HCT116 (cell line): Measurements from ENCODE around the gene ALMS1. TPM values are rescaled to one million over a fixed set of nuclear protein-coding genes. Genes with fewer than 3 reads are reported as not detected.

Experiments
- ATAC-seq: fragments of 200-7000 bp; cut with Tn5 transposase; 2 replicates; pipeline ENCODE4 v1.9.1; 2020; ENCODE audit warnings: mild to moderate bottlenecking, moderate library complexity
- BruUV-seq: library from RNA; stranded (reverse); fragments of 400-500 nt; replicated peaks from 2 replicates; lab custom pipeline; 2021; lab: Mats Ljungman, UMichigan
- CTCF ChIA-PET: fragments of 300-600 bp; sonication (Branson Sonifier 250); formaldehyde crosslinking; loops from one replicate; lab custom pipeline; 2021; ENCODE audit warnings: antibody characterized with exemption; lab: Charles Lee
- POLR2A ChIA-PET: fragments of 300-600, 350-600 bp; sonication (Branson Sonifier 250); formaldehyde crosslinking; loops from one replicate; lab custom pipeline; 2021; ENCODE audit warnings: antibody characterized with exemption; lab: Charles Lee
- RAD21 ChIA-PET, 2 experiments: fragments of 300-600 bp; sonication (Branson Sonifier 250); formaldehyde crosslinking; loops; one replicate each; lab custom pipeline; 2023; ENCODE audit warnings: low total read pairs in 2 of 2; ENCODE audit not compliant: uncharacterized antibody in 2 of 2, unreplicated experiment in 2 of 2, low non-redundant PET in 1 of 2; lab: Charles Lee
- DNase-seq: peaks from one replicate; pipeline ENCODE4 v3.0.0-alpha.2; 2010; ENCODE audit warnings: low read depth, low spot score
- H2AFZ ChIP-seq: fragments of 200-600 bp; shearing (Covaris generic), sonication (generic); 2 replicates; pipeline ENCODE4 v1.6.1; 2017; ENCODE audit warnings: low read depth, mixed run types, mixed read lengths, antibody characterized with exemption, low read length; ENCODE audit not compliant: poor library complexity, severe bottlenecking
- H3K27ac ChIP-seq: 2 replicates; pipeline ENCODE4 v1.5.1; 2012; ENCODE audit warnings: low read depth, low read length
- H3K27me3 ChIP-seq: fragments of 200-600 bp; sonication (generic); 2 replicates; pipeline ENCODE4 v1.6.1; 2016; ENCODE audit warnings: mixed run types, low read length, mixed read lengths; ENCODE audit not compliant: insufficient read depth
- H3K36me3 ChIP-seq, 2 experiments: fragments of 200-500 bp in 1 of 2; fragments of 200-600 bp in 1 of 2; sonication (Bioruptor generic) in 1 of 2; sonication (generic) in 1 of 2; 2 replicates each; pipeline versions ENCODE4 v1.5.1 to v1.6.1; 2014 to 2016; ENCODE audit warnings: low read length in 2 of 2, inconsistent platforms in 1 of 2, mixed read lengths in 1 of 2, mixed run types in 1 of 2; ENCODE audit not compliant: insufficient read depth in 2 of 2, control insufficient read depth in 1 of 2
- H3K4me1 ChIP-seq, 2 experiments: fragments of 200-600 bp in 1 of 2; sonication (generic) in 1 of 2; 2 replicates each; pipeline versions ENCODE4 v1.5.1 to v1.6.1; 2012 to 2017; ENCODE audit warnings: low read length in 2 of 2, inconsistent platforms in 1 of 2, mild to moderate bottlenecking in 1 of 2, mixed read lengths in 1 of 2, mixed run types in 1 of 2, moderate library complexity in 1 of 2; ENCODE audit not compliant: insufficient read depth in 2 of 2, control insufficient read depth in 1 of 2
- H3K4me2 ChIP-seq: fragments of 200-600 bp; sonication (generic); 2 replicates; pipeline ENCODE4 v1.6.1; 2017; ENCODE audit warnings: mixed run types, low read length, mixed read lengths
- H3K4me3 ChIP-seq, 2 experiments: fragments of 200-600 bp in 1 of 2; sonication (generic) in 1 of 2; replicated peaks in 1 of 2; 2 replicates each; pipeline ENCODE4 v1.5.1; 2011 to 2016; ENCODE audit warnings: low read length in 2 of 2, control low read depth in 1 of 2, low read depth in 1 of 2, mild to moderate bottlenecking in 1 of 2, mixed read lengths in 1 of 2, mixed run types in 1 of 2
- H3K79me2 ChIP-seq: fragments of 200-600 bp; sonication (generic); 2 replicates; pipeline ENCODE4 v1.6.1; 2017; ENCODE audit warnings: mild to moderate bottlenecking, mixed run types, low read length, moderate library complexity, mixed read lengths; ENCODE audit not compliant: insufficient read depth
- H3K9ac ChIP-seq: fragments of 200-600 bp; sonication (generic); 2 replicates; pipeline ENCODE4 v1.6.1; 2016; ENCODE audit warnings: low read length, mixed read lengths
- H3K9me2 ChIP-seq: fragments of 200-600 bp; sonication (generic), shearing (Covaris generic); 2 replicates; pipeline ENCODE4 v1.6.1; 2017; ENCODE audit warnings: mixed run types, mild to moderate bottlenecking, moderate library complexity; ENCODE audit not compliant: insufficient read depth
- H3K9me3 ChIP-seq, 2 experiments: fragments of 200-500 bp in 1 of 2; fragments of 200-600 bp in 1 of 2; sonication (Bioruptor generic) in 1 of 2; sonication (generic) in 1 of 2; 2 replicates each; pipeline ENCODE4 v1.6.1; 2014 to 2017; ENCODE audit warnings: low read length in 2 of 2, mixed read lengths in 2 of 2, inconsistent platforms in 1 of 2, low read depth in 1 of 2, mild to moderate bottlenecking in 1 of 2, mixed run types in 1 of 2, moderate library complexity in 1 of 2; ENCODE audit not compliant: control insufficient read depth in 1 of 2, insufficient read depth in 1 of 2
- H4K20me1 ChIP-seq: fragments of 200-600 bp; sonication (generic), shearing (Covaris generic); 2 replicates; pipeline ENCODE4 v1.6.1; 2017; ENCODE audit warnings: mixed run types, mild to moderate bottlenecking, moderate library complexity; ENCODE audit not compliant: insufficient read depth
- CBX3 ChIP-seq: IDR thresholded peaks from 2 replicates; pipeline ENCODE4 v1.6.1; 2012; ENCODE audit warnings: low read depth
- CEBPB ChIP-seq: IDR thresholded peaks from 2 replicates; pipeline ENCODE4 v1.6.1; 2012; ENCODE audit warnings: low read depth
- EGR1 ChIP-seq: IDR thresholded peaks from 2 replicates; pipeline ENCODE4 v1.6.1; 2012; ENCODE audit warnings: low read depth
- ELF1 ChIP-seq: IDR thresholded peaks from 2 replicates; pipeline ENCODE4 v1.6.1; 2012; ENCODE audit warnings: low read depth, borderline replicate concordance
- EZH2phosphoT487 ChIP-seq: fragments of 200-600 bp; IDR thresholded peaks from 2 replicates; pipeline ENCODE4 v1.6.1; 2018; ENCODE audit warnings: antibody characterized with exemption, borderline replicate concordance
- POLR2A ChIP-seq: IDR thresholded peaks from 2 replicates; pipeline ENCODE4 v1.7.0; 2011; ENCODE audit warnings: borderline replicate concordance; ENCODE audit not compliant: insufficient read depth, insufficient read length; ENCODE audit errors: extremely low read depth
- RAD21 ChIP-seq: IDR thresholded peaks from 2 replicates; pipeline ENCODE4 v1.6.1; 2012; ENCODE audit warnings: low read depth, mild to moderate bottlenecking
- SIN3A ChIP-seq: IDR thresholded peaks from 2 replicates; pipeline ENCODE4 v1.6.1; 2012; ENCODE audit warnings: low read depth
- SP1 ChIP-seq: IDR thresholded peaks from 2 replicates; pipeline ENCODE4 v1.6.1; 2012; ENCODE audit warnings: low read depth
- ZNF274 ChIP-seq: fragments of 200-500 bp; sonication (Bioruptor generic); IDR thresholded peaks from 2 replicates; pipeline ENCODE4 v1.6.1; 2014; ENCODE audit warnings: mild to moderate bottlenecking, low read depth, low read length, inconsistent platforms
- intact Hi-C: fragments of 100-400 bp; cut with micrococcal nuclease; formaldehyde crosslinking; loops from 2 replicates; pipeline ENCODE4 v1.10.0; 2022
- total RNA-seq: library from RNA; stranded (reverse); gene quantifications from one replicate; pipeline ENCODE4 v1.2.1, GENCODE V29; 2021; ENCODE audit not compliant: unreplicated experiment
- TF ChIP-seq, protein P1 (sequence below), 3 experiments: fragments of 200-600 bp in 1 of 3; sonication (generic) in 1 of 3; IDR thresholded peaks in 2 of 3; conservative IDR thresholded peaks in 1 of 3; 2 replicates each; pipeline ENCODE4 v1.5.1; 2012 to 2017; ENCODE audit warnings: low read depth in 2 of 3, low read length in 2 of 3, antibody characterized with exemption in 1 of 3, borderline replicate concordance in 1 of 3, control low read depth in 1 of 3, mild to moderate bottlenecking in 1 of 3, mixed read lengths in 1 of 3, mixed run types in 1 of 3, moderate library complexity in 1 of 3; ENCODE audit not compliant: insufficient read depth in 1 of 3
- TF ChIP-seq, protein P2 (sequence below): IDR thresholded peaks from 2 replicates; pipeline ENCODE4 v1.6.1; 2011; ENCODE audit warnings: mild to moderate bottlenecking, low read length, moderate library complexity; ENCODE audit not compliant: insufficient replicate concordance; ENCODE audit errors: extremely low read depth
- TF ChIP-seq, protein P3 (sequence below): IDR thresholded peaks from 2 replicates; pipeline ENCODE4 v1.6.1; 2012; ENCODE audit warnings: low read depth

ALMS1 gene
- total RNA-seq, 1 experiment from 2014 or later = 20.5 TPM

DNA sequence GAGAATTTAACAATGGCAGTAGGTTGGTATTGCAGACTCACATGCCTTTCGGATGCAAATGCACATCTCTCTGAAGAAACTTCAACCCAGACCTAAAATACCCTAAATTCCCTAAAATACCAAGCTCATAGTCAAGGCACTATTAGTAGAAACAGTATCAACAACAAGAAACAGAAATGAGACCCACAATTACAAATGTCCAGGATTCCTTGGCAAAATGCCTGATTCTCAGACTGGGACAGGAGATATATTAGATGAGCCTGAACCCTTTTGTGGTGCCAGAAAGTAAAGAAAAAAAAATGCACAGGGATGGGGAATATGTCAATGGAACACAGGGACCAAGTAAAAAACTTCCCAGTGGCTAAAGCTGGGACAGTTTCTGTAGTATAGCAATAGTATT lies 179.3 kb downstream of the ALMS1 start:
- ChIA-PET POLR2A (no interaction called here), CTCF (no interaction called here), RAD21 (no interaction called here)
- no peaks in the 10 kb centered on the region for H3K27me3 ChIP-seq
- TF ChIP-seq EZH2phosphoT487 = no peak
- no peak for TF ChIP-seq ZNF274
- no peak for TF ChIP-seq ELF1
- TF ChIP-seq SIN3A = no peak
- TF ChIP-seq, protein P1, sequence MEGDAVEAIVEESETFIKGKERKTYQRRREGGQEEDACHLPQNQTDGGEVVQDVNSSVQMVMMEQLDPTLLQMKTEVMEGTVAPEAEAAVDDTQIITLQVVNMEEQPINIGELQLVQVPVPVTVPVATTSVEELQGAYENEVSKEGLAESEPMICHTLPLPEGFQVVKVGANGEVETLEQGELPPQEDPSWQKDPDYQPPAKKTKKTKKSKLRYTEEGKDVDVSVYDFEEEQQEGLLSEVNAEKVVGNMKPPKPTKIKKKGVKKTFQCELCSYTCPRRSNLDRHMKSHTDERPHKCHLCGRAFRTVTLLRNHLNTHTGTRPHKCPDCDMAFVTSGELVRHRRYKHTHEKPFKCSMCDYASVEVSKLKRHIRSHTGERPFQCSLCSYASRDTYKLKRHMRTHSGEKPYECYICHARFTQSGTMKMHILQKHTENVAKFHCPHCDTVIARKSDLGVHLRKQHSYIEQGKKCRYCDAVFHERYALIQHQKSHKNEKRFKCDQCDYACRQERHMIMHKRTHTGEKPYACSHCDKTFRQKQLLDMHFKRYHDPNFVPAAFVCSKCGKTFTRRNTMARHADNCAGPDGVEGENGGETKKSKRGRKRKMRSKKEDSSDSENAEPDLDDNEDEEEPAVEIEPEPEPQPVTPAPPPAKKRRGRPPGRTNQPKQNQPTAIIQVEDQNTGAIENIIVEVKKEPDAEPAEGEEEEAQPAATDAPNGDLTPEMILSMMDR (IDR thresholded peaks at IDR 0.05 in 2 of 3, conservative IDR thresholded peaks at IDR 0.05 in 1 of 3; ENCODE audit: borderline replicate concordance in 1 of 3, insufficient read depth in 1 of 3, low read depth in 2 of 3, low read length in 2 of 3) = no peak
- no peak overlapping the region for H2AFZ ChIP-seq
- ATAC-seq = no peak
- H4K20me1 ChIP-seq = no peaks in the 10 kb centered on the region
- DNase-seq = no peak
- no peak overlapping the region for H3K4me3 ChIP-seq
- no peaks in the 10 kb centered on the region for H3K4me1 ChIP-seq
- H3K79me2 ChIP-seq = no peaks in the 10 kb centered on the region
- intact Hi-C loops = no loop called here
- H3K4me2 ChIP-seq = no peak overlapping the region
- no peaks in the 10 kb centered on the region for H3K9me2 ChIP-seq
- H3K9ac ChIP-seq = no peak overlapping the region
- H3K9me3 ChIP-seq = no peaks in the 10 kb centered on the region
- no peak overlapping the region for H3K27ac ChIP-seq
- no TSS peak for BruUV-seq
- H3K36me3 ChIP-seq = no peaks in the 10 kb centered on the region

DNA sequence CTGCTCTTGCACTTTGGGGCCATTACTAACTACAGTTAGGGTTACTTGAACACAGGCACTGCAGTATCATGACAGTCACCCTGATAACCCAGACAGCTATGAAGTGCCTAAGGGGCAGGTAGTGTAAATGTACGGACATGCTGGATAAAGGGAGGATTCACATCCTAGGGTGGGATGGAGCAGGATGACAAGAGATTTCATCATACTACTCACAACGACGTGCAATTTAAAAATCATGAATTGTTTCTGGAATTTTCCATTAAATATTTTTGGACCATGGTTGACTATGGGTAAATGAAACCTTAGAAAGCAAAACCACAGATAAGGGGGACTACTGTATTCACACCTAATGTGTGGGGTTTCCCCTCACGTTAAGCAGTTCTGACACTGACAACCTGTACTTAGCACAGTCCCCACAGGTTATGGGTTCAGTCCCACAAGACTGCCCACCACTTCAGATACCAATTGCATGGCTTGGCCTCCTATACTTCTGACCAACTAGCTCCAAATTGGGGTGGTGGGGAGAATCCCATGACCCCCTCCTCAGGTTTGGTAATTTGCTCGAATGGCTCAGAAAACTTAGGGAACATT lies 180.7 kb downstream of the ALMS1 start:
- H3K4me1 ChIP-seq = no peaks in the 10 kb centered on the region
- no peaks in the 10 kb centered on the region for H3K9me2 ChIP-seq
- H3K9me3 ChIP-seq = no peaks in the 10 kb centered on the region
- no peak overlapping the region for H3K9ac ChIP-seq
- H3K4me2 ChIP-seq = no peak overlapping the region
- DNase-seq (no peak), ATAC-seq (no peak)
- no TSS peak for BruUV-seq
- no peaks in the 10 kb centered on the region for H3K79me2 ChIP-seq
- no peaks in the 10 kb centered on the region for H4K20me1 ChIP-seq
- ChIA-PET RAD21 (no interaction called here), POLR2A (no interaction called here), CTCF (no interaction called here)
- no peaks in the 10 kb centered on the region for H3K27me3 ChIP-seq
- H2AFZ ChIP-seq = no peak overlapping the region
- no peak overlapping the region for H3K4me3 ChIP-seq
- intact Hi-C loops = no loop called here
- H3K36me3 ChIP-seq = no peaks in the 10 kb centered on the region
- no peak overlapping the region for H3K27ac ChIP-seq
- TF ChIP-seq EZH2phosphoT487 (no peak), CBX3 (no peak), POLR2A (no peak), ELF1 (no peak), CEBPB (no peak), SP1 (no peak), RAD21 (no peak), EGR1 (no peak)
- TF ChIP-seq, protein P2, sequence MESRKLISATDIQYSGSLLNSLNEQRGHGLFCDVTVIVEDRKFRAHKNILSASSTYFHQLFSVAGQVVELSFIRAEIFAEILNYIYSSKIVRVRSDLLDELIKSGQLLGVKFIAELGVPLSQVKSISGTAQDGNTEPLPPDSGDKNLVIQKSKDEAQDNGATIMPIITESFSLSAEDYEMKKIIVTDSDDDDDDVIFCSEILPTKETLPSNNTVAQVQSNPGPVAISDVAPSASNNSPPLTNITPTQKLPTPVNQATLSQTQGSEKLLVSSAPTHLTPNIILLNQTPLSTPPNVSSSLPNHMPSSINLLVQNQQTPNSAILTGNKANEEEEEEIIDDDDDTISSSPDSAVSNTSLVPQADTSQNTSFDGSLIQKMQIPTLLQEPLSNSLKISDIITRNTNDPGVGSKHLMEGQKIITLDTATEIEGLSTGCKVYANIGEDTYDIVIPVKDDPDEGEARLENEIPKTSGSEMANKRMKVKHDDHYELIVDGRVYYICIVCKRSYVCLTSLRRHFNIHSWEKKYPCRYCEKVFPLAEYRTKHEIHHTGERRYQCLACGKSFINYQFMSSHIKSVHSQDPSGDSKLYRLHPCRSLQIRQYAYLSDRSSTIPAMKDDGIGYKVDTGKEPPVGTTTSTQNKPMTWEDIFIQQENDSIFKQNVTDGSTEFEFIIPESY = no peak
- TF ChIP-seq, protein P3, sequence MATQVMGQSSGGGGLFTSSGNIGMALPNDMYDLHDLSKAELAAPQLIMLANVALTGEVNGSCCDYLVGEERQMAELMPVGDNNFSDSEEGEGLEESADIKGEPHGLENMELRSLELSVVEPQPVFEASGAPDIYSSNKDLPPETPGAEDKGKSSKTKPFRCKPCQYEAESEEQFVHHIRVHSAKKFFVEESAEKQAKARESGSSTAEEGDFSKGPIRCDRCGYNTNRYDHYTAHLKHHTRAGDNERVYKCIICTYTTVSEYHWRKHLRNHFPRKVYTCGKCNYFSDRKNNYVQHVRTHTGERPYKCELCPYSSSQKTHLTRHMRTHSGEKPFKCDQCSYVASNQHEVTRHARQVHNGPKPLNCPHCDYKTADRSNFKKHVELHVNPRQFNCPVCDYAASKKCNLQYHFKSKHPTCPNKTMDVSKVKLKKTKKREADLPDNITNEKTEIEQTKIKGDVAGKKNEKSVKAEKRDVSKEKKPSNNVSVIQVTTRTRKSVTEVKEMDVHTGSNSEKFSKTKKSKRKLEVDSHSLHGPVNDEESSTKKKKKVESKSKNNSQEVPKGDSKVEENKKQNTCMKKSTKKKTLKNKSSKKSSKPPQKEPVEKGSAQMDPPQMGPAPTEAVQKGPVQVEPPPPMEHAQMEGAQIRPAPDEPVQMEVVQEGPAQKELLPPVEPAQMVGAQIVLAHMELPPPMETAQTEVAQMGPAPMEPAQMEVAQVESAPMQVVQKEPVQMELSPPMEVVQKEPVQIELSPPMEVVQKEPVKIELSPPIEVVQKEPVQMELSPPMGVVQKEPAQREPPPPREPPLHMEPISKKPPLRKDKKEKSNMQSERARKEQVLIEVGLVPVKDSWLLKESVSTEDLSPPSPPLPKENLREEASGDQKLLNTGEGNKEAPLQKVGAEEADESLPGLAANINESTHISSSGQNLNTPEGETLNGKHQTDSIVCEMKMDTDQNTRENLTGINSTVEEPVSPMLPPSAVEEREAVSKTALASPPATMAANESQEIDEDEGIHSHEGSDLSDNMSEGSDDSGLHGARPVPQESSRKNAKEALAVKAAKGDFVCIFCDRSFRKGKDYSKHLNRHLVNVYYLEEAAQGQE = no peak
